CD4-positive, alpha-beta T cell treated with Interferon alpha-2 for 1 hour (primary cell): ENCODE measurements around the gene TMEM120B.
"Not testable (repeated sequence)": the region's sequence is repeated elsewhere in the genome, so short reads cannot be mapped to it uniquely, and the experiment has no call there.

ENCODE experiments used
- DNase-seq, 2 donors: peaks; one replicate each; pipeline ENCODE4 v3.0.0-alpha.2; 2020 to 2022

TMEM120B gene

GRCh38 chr12:121748571-121749265, 36.2 kb downstream of the TMEM120B start:
- DNase-seq, result peak in 1 of 2 donors; percentile 5

DNA sequence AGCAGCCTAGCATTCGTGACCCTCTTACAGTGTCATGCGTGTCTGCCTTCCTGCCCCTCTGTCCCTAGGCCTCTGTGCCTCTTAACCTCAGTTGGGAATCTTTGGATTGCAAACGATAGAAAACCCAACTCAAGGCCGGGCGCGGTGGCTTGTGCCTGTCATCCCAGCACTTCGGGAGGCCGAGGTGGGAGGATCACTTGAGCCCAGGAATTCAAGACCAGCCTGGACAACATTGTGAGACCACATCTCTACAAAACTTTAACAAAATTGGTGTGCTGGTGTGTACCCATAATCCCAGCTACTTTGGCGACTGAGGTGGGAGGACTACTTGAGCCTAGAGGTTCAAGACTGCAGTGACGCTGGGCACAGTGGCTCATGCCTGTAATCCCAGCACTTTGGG, 36.7 kb downstream of the TMEM120B start:
- DNase-seq, result no peak

- peak; percentile 20 to 54 for DNase-seq
Observed at GRCh38 chr12:121750507-121750955, 38.0 kb downstream of the TMEM120B start.

DNA sequence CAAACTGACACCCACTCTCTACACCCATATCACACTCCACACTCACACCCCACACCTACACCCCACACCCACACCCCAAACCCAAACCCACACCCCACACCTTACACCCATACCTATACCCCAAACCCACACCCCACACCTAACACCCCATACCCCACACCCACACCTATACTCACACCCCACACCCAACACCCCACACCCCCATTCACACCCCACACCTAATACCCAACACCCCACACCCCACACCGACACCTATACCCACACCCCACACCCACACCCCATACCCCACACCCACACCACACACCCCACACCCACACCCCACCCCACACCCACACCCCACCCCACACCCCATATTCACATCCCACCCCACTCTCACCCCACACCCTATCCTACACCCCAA, 38.5 kb downstream of the TMEM120B start:
- DNase-seq, result peak; percentile 5 to 40

DNA sequence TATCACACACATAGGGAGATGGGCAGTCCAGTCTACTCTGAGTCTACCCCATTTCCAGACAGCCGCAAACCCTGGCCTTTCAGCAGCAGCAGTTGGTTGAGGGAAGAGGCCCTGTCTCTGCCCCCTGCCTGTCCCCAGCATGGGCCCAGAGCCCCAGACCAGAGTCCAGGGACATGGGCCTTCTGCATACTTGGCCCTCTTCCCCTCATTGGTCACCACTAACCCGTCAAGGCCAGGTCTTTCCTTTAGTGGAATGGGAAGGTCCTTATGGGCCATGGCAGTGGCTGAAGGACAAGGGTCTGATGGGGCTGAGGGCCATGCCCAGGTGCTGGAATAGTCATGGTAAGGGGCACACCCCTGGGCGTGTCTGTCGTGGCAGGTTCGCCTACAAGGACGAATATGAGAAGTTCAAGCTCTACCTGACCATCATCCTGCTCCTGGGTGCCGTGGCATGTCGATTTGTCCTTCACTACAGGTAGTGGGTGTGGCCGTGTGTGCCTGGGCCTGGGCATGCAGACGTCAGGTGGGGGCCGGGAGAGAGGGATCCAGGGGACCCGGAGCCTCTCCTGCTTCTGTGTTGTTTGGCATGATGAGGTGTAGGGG, 39.3 kb downstream of the TMEM120B start:
- no peak for DNase-seq

GRCh38 chr12:121753844-121754264, 41.3 kb downstream of the TMEM120B start:
- no peak for DNase-seq

DNA sequence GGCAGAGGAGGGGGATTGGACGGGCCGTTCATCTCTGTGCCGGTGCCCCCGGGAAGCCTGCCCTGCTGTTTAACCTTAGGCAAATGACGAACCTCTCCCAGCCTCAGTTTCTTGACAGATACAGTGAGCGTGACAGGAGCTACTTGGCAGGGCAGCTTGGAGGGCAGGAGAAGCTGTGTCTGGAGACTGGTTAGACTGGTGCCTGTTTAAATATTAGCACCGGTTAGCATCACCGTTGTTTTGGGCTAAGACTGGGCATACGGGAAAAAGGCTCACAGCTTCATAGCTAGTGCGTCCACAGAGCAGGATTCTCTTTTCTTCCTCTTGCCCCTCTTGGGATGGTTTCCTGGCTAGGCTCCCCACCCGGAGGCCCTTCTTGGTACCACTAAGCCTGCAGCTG, 42.3 kb downstream of the TMEM120B start:
- DNase-seq, result no peak

DNA sequence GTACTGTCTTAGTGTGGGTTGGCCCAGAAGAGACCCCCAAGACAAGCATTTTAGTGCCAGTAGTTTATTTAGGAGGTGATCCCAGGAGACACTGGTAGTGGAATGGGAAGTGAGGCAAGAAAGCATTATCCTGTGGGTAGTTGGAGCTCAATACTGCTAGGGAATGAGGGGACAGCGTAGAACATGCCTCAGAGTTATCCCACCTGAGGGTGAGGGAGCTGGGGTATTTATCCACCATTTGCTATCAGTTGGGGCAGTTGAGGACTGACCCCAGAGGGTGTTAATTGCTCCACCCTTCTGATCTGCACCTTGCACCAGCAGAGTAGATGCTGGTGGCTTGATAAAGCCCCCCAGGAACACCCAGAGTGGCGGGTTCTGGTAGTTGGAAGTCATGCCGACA, 43.0 kb downstream of the TMEM120B start:
- DNase-seq, result no peak

DNA sequence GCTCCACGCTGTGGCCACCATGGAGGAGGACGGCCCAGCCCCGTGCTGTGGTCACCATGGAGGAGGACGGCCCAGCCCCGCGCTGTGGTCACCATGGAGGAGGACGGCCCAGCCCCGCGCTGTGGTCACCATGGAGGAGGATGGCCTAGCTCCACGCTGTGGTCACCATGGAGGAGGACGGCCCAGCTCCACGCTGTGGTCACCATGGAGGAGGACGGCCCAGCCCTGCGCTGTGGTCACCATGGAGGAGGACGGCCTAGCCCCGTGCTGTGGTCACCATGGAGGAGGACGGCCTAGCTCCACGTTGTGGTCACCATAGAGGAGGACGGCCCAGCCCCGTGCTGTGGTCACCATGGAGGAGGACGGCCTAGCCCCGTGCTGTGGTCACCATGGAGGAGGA, 46.0 kb downstream of the TMEM120B start:
- not testable (repeated sequence) for DNase-seq

DNA sequence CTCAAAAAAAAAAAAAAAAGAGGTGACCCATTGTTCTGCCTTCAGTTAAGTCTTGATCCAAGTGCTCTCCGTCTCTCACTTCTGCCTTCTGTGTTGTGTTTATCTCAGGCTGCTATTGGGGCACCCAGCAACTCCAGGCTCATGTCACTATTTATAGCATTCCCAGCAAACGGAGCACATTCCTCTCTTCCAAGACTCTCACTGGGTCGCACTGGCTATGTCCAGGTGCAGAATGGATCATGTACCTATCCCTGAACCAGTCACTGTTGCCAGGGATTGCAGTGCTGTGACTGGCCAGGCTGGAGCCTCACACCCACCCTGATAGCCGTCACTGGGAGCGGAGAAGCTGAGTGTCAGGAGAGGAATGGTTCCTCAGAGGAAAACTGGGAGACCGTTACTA, 49.7 kb downstream of the TMEM120B start:
- no peak for DNase-seq

DNA sequence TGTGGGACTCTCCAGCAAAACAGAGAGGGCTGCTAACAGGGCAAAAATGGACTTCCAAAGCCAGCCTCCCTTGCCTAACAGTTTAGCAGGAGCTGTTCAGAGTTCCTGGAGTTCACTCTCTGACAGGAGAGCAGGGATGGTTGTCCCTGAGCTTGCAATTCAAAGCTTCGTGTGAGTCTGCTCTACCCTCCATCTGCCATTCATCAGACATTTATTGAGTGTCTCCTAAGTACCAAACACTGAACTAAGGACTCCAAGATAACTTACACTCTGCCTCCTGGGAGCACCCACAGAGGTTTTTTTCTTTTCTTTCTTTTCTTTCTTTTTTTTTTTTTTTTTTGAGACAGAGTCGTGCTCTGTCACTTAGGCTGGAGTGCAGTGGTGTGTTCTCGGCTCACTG, 52.3 kb downstream of the TMEM120B start:
- DNase-seq, result no peak

GRCh38 chr12:121765573-121765972, 53.0 kb downstream of the TMEM120B start:
- no peak for DNase-seq

DNA sequence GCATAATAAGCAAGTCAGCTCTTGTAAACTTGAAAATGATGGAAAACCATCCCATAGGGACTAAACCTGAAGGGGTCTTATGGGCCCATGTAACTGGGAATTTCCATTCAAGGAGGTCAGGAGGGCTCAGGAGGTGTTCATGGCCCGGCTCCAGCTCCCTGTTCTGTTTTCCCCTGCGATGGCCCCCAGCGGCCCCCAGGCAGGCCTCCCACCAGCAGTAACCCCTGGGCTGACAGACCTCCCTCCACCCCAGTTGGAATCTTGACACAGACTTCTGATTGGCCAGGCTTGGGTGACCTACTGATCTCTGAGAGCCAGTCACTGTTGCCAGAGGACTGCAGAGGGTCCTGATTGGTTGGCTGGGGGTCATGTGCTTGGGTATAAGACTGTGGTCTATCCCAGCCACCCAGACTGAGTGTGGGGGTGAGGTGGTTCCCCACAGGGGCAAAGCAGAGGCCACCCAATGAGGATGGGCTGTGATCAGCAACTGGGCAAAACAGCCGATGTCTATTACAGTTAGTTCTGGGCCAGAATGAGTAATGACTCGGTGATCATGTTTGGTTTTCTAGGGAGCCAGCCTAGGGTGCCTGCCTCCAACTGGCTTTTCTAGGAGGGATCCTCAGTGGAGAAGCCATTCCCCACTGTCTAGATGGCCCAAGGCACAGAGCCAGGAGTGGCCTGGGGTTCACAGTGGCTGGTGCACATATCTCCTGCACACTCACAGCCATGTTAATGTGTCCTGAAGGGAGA, 53.9 kb downstream of the TMEM120B start:
- no peak for DNase-seq

DNA sequence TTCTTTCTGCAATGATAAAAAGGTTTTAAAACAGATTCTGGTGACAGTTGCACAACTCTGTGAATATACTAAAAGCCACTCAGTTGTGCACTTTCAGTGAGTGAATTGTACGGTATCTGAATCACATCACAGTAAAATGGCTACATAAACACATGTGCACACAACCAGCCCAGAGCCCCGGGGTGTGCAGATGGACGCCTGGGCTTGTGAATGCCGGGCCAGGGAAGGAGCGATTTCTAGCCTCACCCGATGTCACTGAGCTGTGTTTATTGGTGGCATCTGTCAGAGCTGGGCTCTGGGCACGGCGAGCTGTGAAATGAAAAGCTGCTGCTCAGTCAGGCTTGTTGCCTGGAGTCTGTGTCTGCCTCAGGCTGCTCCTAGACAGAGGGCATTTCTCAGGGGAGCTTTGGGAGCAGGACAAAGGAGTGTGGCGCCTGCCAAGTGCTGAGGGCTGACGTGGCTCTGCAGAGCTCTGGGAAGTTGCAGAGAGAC, 55.0 kb downstream of the TMEM120B start:
- no peak for DNase-seq

DNA sequence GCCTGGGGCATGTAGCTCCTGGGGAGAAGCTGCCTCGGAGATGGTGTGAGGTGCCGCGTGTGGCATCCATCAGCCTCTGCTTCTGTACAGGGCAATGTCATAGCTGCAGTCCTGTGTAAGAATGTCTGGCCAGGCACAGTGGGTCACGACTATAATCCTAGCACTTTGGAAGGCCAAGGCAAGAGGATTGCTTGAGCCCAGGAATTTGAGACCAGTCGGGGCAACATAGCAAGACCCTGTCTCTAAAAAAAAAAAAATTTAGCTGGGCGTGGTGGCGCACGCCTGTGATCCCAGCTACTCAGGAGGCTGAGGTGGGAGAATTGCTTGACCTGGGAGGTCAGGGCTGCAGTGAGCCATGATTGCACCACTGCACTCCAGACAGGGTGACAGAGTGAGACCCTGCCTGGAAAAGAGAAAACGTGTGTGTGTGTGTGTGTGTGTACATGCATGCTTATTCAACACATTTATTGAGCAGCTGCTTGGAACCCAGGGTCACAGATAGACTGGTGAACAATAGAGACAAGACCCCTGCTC, 56.8 kb downstream of the TMEM120B start:
- DNase-seq, result no peak

- no peak for DNase-seq
Observed at GRCh38 chr12:121769831-121770301, 57.3 kb downstream of the TMEM120B start.

DNA sequence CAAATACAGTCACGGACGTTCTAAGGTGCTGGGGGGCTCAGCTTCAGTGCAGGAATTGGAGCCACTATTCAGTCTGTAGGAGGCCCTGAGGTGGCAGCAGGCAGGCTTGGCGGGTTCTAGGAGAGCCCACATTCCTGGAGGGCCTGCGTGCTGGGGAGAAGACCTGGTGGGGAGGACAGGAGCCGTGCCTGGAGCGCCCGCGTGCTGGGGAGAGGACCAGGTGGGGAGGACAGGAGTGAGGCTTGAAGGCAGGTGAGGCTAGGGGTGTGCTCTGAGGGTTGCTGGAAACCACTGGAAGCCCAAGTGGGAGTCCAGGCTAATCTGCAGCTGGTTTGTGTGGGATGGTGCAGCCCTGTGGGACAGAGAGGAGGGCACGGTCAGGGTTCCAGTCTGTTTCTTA, 57.8 kb downstream of the TMEM120B start:
- DNase-seq, result no peak

DNA sequence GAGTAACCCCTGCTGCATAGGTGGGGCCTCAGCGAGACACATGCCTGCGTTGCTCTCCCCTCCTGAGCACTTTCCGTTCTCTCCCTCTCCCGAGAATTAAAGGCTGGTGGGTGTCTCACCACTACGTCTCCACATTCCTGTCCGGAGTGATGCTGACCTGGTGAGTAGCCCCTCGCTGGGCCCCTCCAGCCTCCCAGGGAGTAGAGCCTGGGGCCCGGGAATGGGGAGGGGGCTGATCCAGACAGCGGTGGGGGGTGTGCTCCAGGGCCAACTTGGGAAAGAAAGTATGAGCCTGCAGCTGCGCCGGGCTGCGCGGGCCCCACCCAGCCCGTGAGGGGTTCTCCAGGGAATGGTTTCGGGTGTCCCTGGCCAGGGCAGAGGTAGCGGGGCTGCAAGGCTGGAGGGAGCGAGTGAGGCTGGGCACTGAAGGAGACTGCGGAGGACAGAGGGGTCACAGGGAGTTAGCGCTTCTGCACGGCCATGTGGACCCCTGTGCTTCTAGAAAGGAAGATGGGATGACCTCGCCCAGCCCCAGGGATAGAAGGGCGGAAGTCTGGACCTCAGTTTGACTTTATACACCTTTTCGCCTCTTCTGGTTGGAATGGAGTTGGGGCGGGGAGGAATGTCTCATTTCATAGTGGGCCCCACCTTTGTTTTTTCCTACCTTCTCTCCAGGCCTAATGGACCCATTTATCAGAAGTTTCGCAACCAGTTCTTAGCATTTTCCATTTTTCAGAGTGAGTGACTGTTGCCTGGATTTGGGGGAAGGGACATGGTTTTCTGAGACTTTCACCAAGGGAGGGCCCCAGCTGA, 58.5 kb downstream of the TMEM120B start:
- no peak for DNase-seq

DNA sequence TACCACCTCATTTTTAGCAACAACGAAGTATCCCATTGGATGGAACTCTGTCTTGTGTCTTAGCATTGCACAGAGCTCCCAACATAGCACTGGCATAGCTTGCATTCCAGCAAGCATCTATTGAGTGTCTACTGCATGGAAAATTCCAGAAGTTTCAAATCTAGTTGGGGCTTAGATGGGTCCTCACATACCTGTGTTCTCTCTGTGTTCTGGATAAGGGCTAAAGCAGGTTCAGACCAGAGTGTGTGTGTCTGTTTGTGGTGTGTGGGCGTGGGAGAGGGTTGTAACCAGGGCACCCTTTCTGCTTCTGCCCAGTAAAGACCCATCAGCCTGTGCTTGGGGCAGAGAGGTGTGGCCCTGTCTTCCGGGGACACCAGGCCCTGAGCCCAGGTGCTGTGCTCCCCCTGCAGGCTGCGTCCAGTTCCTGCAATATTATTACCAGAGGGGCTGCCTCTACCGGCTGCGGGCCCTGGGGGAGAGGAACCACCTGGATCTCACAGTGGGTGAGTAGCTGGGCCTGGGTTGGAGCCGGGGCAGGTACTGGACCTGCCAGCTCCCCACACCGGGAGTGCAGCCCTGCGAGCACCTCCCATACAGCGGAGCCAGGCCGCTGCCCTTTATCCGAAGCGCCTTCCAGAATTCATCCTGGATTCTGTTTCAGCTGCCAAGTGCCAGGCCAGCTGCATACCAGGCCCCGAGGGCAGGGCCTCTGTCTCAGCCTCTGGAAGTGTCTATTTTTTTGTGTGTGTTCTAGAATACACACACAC, 60.6 kb downstream of the TMEM120B start:
- DNase-seq, result peak; percentile 83 to 86

DNA sequence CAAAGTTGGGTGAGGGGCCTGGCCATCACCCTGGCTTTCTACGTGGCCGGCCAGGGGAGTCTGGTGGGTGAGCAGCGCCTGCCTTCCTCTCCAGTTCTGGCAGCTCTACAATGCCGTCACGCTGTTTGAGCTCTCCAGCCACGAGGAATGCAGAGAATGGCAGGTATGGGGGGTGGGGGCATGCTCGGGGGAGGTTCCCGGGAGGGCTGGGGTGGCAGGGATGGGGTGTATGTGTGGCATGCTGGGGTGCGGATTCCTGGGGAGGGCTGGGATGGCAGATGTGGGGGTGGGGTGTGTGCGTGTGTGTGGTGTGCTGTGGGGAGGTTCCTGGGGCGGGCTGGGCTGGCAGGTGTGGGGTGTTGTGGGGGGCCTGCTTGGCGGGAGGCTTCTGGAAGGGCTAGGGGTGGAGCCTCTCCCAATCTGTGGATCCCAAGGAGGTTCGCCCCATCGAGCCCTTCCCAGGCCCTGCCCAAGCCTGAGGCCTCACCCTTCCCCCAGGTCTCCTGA, 62.5 kb downstream of the TMEM120B start:
- DNase-seq, result no peak

GRCh38 chr12:121775501-121775900, 62.9 kb downstream of the TMEM120B start:
- no peak for DNase-seq
